SU-DHL-6 (cell line): Measurements from ENCODE around the gene HDAC5.

Source experiments
- EZH2phosphoT487 ChIP-seq: fragments of 200-600 bp; sonication (generic), shearing (Covaris generic); conservative IDR thresholded peaks from 2 replicates; pipeline ENCODE4 v1.6.1; 2018; ENCODE audit warnings: mild to moderate bottlenecking, antibody characterized with exemption, low read length, moderate library complexity, mixed read lengths
- TF ChIP-seq, protein P1 (sequence below): fragments of 200-600 bp; sonication (generic); IDR thresholded peaks from one replicate; pipeline ENCODE4 v1.5.1; 2017; ENCODE audit warnings: antibody characterized with exemption, mild to moderate bottlenecking, low read length, moderate library complexity; ENCODE audit not compliant: insufficient read depth, poor library complexity, severe bottlenecking

- TF ChIP-seq EZH2phosphoT487, result no peak
- TF ChIP-seq, protein P1, sequence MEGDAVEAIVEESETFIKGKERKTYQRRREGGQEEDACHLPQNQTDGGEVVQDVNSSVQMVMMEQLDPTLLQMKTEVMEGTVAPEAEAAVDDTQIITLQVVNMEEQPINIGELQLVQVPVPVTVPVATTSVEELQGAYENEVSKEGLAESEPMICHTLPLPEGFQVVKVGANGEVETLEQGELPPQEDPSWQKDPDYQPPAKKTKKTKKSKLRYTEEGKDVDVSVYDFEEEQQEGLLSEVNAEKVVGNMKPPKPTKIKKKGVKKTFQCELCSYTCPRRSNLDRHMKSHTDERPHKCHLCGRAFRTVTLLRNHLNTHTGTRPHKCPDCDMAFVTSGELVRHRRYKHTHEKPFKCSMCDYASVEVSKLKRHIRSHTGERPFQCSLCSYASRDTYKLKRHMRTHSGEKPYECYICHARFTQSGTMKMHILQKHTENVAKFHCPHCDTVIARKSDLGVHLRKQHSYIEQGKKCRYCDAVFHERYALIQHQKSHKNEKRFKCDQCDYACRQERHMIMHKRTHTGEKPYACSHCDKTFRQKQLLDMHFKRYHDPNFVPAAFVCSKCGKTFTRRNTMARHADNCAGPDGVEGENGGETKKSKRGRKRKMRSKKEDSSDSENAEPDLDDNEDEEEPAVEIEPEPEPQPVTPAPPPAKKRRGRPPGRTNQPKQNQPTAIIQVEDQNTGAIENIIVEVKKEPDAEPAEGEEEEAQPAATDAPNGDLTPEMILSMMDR, result no peak
Measured at GRCh38 chr17:44111777-44112176, 11.7 kb downstream of the HDAC5 start.
